Measurements from ENCODE around the gene UGT1A10. TPM values are rescaled to one million over a fixed set of nuclear protein-coding genes. Genes with fewer than 3 reads are reported as not detected.
"Not testable (repeated sequence)": the region's sequence is repeated elsewhere in the genome, so short reads cannot be mapped to it uniquely, and the experiment has no call there.

The UGT1A10 gene
- total RNA-seq, 1 donor from 2014 or later, result 0.48 TPM

DNA sequence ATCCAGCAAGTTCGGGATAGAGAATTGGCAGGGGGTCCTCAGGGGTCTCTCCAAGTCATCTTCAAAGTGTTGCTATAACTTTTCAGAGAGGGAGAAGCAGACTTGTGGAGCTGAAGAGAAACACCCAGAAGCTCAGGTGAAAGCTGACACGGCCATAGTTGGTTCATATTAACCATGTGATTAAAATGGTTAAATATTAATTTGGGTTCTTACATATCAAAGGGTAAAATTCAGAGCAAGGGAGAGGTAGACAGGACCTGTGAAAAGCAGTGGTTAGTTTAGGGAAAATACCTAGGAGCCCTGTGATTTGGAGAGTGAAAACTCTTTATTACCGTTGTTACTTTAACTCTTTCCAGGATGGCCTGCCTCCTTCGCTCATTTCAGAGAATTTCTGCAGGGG, 56.4 kb downstream of the UGT1A10 start, which contains the start of gene UGT1A6:
UGT1A6 (plus strand) TSS at position 243 of the 400 bp plus-strand sequence; CDS start at position 358, 115 bp downstream.
- no peak for DNase-seq (ENCODE audit: low spot score)

DNA sequence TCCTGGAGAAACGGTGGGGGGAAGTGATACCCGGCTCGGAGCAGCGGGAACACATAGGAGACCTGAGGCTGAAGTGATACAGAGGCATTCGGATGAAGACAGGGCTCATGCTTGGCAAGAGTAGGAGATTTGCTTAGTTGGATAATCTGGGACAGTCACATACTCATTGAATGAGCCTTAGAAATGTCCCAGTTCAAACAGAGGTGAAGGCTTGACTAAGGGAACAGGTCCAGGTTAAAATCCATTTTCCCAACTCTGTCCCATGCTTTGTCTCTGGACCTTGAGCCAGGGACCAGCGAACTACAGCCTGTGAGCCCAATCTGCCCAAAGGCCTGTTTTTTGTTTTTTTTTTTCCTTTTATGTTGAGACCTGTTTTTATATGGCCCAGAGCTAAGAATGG, 57.7 kb downstream of the UGT1A10 start:
- no peak for DNase-seq (ENCODE audit: low spot score)

- no peak for DNase-seq (ENCODE audit: low spot score)
Observed at GRCh38 chr2:233698740-233699139, 62.5 kb downstream of the UGT1A10 start.

DNA sequence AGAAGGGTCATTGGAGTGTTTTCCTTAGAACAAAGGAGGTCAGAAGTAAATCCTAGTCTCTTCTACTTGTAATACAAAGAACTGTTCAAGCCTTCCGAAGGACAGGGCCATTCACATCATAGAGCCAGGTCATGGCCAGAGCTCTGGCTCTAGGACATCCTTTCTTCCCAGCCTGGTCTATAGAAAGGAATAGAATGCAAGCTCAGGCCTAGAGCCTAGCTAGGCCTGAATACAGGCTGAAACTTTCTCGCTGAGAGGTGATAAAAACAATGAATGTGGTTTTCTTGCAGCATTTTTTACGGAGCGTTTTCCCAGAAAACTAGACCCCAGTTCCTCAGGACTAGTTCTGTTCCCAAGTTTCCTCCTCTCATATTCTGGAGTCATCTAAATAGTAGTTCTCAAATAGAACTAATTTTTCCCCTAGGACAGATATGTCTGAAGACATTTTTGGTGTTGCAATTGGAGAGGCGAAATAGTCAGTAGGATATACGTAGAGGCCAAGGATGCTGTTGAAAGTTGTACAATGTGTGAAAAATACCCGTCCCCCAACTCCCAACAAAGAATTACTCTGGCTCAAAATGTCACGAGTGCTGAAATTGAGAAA, 63.3 kb downstream of the UGT1A10 start:
- DNase-seq (ENCODE audit: low spot score), result no peak

GRCh38 chr2:233700028-233700635, 63.9 kb downstream of the UGT1A10 start:
- DNase-seq (ENCODE audit: low spot score), result peak; percentile 69

GRCh38 chr2:233700842-233701241, 64.6 kb downstream of the UGT1A10 start:
- DNase-seq (ENCODE audit: low spot score), result not testable (repeated sequence)

- no peak for DNase-seq (ENCODE audit: low spot score)
Observed at GRCh38 chr2:233702238-233702637, 66.0 kb downstream of the UGT1A10 start.

- peak; percentile 9 for DNase-seq (ENCODE audit: low spot score)
Observed at GRCh38 chr2:233705911-233706506, 69.8 kb downstream of the UGT1A10 start.

DNA sequence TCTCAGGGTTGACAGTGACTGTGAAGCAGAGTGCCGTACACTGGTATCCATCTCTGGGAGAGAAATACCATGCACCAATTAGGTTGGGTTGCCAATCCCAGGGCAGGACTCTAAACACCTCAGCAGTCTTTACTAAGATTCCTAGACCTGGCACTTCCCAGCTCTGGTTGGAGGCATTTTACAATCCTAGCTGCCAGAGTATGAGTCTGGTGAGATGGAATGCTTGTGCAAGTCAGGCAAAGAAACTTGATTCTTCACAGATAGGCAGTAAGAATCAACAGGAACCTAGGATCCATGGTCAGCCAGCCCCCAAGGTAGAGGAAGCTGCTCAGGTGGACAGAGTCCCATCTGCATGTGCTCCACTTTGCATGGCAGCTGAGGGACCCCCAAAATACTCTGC, 70.5 kb downstream of the UGT1A10 start:
- no peak for DNase-seq (ENCODE audit: low spot score)

DNA sequence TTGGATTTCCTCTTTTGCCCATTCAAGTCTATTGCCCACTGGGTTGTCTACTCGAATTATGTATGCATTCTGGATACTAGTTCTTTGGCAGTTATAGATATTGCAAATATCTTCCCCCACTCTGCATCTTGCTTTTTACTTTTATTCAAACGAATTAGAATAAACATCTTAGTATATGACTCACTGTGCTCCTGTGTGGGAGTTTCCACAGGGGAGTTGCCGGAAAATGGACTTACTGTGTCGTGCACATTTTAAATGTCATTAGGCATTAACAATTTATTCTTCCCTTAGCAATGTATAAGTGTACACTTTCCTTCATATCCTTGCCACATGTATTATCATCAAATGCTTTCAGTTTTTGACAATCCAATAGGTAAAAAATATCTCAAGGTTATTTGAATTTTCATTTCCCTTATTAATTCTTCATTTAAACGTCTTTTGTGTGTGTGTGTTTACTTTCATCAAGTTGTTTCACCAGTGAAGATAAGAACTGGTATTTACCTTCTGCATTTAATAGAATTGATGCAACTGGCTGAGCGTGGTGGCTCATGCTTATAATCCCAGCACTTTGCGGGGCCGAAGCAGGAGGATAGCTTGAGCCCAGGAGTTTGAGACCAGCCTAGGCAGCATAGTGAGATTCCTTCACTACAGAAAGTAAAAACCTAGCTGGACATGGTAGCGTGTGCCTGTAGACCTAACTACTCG, 71.8 kb downstream of the UGT1A10 start:
- DNase-seq (ENCODE audit: low spot score), result no peak

DNA sequence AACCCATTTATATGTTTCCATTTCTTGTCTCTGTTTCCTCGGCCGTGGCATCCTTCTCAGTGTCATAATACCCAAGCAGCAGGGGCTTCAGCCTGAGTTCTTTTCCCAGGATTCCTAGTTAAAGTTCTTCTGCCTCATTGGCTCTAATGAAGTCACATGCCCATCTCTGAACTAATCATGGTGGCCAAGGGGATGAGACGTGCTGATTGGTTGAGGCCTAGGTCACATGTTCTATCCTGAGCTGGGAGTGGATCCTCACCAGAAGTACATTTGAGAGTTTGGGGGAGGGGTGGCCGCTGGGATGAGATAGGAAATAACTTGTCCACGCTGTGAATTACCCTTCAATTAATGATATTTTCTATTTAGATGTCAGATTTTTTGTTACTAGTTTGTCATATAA, 72.7 kb downstream of the UGT1A10 start:
- no peak for DNase-seq (ENCODE audit: low spot score)

DNA sequence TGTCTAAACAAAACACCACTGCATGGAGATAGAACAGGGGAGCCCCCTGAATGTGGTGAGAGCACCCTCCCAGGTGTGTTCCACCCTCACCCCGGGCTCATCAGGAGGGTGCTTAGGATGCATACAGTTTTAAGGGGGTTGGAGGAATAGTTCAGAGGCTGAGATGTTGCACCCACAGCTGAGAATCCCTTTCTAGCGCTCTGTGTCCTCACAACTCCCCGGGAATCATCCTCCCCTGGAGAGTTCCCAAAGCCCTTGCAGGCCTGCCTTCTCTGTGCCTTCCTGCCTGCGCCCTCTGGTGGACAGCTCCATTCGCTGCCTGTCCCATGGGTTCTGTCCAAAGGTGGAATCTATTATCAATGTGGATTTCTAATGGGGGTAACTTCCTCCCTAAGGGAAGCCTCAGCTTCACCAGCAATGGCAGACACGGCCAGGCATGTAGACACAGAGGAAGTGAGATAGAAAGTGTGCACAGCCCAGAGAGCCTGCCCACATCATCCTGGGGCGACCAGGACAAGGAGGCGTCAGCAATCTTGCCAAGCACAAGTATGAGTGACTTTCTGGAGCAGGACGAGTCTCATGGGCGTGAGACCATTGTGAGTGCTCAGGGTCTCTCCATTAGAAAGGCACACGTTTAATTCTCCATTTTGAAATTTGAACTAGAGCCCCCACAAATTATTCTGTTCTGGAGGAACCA, 75.2 kb downstream of the UGT1A10 start:
- peak; percentile 79 for DNase-seq (ENCODE audit: low spot score)

DNA sequence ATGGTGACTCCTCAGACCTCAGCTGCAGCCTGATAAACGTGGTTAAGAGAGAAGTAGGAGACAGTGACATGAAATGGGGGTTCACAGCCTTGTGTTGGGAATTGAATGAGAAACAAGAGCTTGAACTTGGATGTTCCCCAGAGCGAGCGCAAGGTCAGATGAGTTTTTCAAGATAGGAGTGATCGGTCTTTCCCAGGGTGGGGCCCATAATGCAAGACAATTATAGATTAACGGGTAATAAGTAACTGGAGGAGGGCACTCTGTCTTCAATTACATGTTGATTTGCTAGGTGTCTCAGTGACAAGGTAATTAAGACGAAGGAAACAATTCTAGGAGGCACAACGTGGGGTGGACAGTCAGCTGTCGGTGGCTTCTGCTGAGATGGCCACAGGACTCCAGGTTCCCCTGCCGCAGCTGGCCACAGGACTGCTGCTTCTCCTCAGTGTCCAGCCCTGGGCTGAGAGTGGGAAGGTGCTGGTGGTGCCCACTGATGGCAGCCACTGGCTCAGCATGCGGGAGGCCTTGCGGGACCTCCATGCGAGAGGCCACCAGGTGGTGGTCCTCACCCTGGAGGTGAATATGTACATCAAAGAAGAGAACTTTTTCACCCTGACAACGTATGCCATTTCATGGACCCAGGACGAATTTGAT, 76.5 kb downstream of the UGT1A10 start, which contains the start of gene UGT1A5:
UGT1A5 (plus strand) TSS at position 297 of the 651 bp plus-strand sequence; CDS start at position 382, 85 bp downstream.
- DNase-seq (ENCODE audit: low spot score), result no peak

GRCh38 chr2:233713262-233713615, 77.0 kb downstream of the UGT1A10 start:
- no peak for DNase-seq (ENCODE audit: low spot score)

DNA sequence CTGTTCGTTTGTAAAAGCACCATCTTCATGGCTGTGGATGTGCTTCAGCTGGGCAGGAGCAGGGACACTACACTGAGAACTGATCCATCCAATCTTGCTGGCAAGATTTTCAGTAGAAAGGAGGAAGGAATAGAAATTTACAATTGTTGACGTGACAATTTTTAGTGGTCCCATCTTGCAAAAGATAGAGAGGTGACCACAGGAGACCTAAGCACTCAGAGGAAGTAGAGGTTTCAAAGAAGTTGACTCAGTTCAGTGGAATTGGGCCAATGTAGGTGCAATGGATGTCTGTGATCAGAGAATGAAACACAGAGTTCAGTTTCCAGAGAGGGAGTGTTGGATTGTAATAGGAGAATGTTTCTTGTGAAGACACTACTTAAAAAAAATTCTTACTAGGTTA, 77.9 kb downstream of the UGT1A10 start:
- DNase-seq (ENCODE audit: low spot score), result no peak

DNA sequence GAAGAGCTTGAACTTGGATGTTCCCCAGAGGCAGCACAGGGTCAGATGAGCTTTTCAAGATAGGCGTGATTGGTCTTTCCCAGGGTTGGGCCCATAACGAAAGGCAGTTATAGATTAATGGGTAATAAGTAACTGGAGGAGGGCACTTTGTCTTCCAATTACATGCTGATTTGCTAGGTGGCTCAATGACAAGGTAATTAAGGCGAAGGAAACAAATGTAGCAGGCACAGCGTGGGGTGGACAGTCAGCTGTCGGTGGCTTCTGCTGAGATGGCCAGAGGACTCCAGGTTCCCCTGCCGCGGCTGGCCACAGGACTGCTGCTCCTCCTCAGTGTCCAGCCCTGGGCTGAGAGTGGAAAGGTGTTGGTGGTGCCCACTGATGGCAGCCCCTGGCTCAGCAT, 82.3 kb downstream of the UGT1A10 start, which contains the start of gene UGT1A4:
UGT1A4 (plus strand) TSS at position 185 of the 400 bp plus-strand sequence; CDS start at position 270, 85 bp downstream.
- no peak for DNase-seq (ENCODE audit: low spot score)

GRCh38 chr2:233728723-233729301, 92.6 kb downstream of the UGT1A10 start, which contains the start of gene UGT1A3:
Gene UGT1A3 (plus strand): TSS chr2:233729042. CDS start chr2:233729127, 85 bp downstream.
- DNase-seq (ENCODE audit: low spot score), result no peak

- DNase-seq (ENCODE audit: low spot score), result not testable (repeated sequence)
Observed at GRCh38 chr2:233736868-233737653, 100.8 kb downstream of the UGT1A10 start.

DNA sequence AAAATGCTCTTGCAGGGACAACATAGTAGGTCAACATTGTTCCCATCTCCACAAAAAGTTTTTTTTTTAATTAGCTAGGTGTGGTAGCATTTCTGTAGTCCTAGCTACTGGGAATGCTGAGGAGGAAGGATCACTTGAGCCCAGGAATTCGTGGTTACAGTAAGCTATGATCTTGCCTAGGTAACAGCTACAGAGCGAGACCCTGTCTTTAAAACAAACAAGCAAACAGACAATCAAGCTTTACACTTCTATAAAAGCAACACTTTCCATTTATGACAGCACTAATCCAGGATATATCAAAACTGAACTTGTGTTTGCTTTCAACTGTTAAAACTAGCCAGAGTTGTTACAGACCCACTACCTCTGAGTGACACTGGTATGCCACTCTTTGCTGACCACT, 104.6 kb downstream of the UGT1A10 start:
- no peak for DNase-seq (ENCODE audit: low spot score)

Data from umbilical cord (tissue), 2 donors.